NCI-H187 treated with DMSO at 0.1 percent for 48 hours (cell line): Measurements from ENCODE around the gene BLACAT1.
A peak's percentile ranks its signal among the peaks of the same experiment; 100 is the strongest.
"Not testable (repeated sequence)": the region's sequence is repeated elsewhere in the genome, so short reads cannot be mapped to it uniquely, and the experiment has no call there.

Experiments used
- DNase-seq: peaks from one replicate; lab custom pipeline; 2025; lab: John Stamatoyannopoulos, UW

Gene BLACAT1

DNA sequence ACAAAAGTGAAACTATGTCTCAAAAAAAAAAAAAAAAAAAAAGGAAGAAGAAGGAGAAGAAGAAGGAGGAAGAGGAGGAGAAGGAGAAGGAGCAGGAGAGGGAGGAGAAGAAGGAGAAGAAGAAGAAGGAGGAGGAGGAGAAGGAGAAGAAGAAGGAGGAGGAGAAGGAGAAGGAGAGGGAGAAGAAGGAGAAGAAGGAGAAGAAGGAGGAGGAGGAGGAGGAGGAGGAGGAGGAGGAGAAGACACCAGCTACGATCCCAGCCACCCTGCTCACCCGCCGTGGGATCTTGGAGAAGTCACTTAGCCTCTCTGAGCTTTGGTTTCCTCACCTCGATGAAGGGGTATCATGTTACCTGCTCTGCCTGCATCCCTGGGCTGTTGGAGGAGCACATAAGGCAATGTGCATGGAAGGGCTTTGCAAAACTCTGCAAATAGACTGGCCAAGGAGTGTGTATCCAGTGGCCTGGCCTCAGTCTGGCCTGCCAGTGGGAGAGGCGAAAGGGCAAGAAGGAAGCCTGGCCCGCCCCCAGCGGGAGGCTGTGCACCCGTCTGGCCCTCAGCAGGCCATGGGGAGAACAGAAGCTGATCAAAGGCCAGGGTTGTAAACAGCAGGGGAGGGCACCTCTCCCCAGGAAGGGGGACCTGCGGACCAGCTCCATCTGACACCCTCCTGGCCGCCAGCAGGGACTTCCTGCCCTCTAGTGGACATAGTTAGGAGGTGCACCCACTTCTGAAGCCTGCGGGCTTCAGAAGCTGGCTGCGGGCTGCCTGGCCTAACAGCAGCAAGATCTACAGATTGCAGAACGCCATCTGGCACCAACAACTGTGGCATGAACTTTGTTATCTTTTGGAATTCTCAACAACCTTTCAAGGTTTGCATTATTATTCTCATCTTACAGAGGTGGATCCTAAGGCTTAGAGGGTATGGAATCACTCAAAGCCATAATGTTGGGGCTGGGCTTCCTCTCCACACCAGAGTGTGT, 29.4 kb upstream of the BLACAT1 start:
- peak; percentile 83 for DNase-seq

DNA sequence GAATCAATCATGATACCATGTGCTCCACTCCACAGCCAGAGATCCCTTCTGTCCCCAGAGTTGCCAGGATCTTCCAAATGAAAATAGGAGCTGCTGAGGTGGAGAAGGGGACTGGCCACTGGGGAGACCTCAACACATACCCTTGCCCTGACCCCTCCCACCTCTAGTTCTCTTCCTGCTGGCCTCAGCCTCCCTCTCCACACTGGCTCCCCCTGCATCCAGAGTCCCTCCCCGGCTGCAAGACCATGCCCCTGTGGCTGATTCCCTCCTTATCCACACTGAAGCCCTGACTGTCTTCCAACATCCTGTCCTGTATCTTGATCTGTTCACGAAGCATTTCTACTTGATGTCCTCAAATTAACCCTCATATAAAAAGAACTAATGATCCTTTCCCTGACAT, 27.5 kb upstream of the BLACAT1 start:
- DNase-seq: no peak

DNA sequence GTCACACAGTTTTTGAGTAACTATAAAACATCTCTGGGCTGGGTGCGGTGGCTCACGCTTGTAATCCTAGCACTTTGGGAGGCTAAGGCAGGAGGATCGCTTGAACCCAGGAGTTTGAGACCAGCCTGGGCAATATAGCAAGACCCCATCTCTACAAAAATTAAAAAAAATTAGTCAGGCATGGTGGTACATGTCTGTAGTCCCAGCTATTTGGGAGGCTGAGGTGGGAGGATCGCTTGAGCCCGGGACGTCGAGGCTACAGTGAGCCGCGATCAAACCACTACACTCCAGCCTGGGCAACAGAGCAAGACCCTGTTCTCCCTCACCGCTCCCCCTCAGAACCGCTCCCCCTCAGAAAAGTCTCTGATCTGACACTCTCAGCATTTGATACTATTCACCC, 26.7 kb upstream of the BLACAT1 start:
- not testable (repeated sequence) for DNase-seq

DNA sequence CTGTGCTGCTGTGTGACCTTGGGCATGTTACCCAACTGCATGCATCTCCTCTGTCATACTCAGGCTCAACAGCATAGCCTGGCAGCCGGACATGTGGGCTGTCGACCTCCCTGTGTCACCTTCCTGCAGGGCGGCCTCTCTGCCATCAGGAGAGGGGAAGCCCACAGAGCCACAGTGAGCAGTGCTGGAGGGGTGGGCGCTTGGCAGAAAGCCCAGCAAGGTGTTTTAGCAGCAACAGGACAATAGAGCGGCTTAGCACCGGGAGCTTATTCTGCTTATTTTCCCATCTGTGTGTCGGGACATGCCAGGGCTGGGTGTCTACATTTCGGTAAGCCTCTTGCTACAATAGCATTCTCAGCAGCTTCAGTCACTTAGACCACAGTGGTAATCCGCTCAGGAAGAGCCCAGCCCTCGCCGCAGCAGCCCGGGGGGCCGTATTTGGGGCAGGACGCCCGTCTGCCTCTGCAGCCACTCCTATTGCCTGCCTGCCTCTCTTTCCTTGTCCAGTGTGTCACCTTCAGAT, 25.8 kb upstream of the BLACAT1 start:
- DNase-seq: no peak

DNA sequence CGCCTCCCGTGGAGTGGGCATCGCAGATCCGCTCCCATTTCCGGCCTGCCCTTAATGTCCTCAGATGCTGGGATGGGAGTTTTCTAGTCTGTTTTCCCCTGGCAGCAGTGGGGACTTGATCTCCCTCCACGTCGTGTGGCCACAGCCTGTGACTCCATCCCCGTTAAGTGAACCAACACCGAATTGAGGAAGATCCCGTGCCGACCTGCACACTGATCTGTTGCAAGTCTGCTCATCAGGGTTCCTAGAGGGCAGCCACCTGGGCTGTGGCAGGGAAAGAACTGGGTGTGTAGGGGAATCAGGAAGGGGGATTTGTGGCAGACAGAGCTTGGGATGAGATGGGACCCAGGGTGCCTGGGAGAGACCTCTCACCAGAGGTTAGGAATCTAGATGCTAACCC, 25.4 kb upstream of the BLACAT1 start:
- DNase-seq: no peak

DNA sequence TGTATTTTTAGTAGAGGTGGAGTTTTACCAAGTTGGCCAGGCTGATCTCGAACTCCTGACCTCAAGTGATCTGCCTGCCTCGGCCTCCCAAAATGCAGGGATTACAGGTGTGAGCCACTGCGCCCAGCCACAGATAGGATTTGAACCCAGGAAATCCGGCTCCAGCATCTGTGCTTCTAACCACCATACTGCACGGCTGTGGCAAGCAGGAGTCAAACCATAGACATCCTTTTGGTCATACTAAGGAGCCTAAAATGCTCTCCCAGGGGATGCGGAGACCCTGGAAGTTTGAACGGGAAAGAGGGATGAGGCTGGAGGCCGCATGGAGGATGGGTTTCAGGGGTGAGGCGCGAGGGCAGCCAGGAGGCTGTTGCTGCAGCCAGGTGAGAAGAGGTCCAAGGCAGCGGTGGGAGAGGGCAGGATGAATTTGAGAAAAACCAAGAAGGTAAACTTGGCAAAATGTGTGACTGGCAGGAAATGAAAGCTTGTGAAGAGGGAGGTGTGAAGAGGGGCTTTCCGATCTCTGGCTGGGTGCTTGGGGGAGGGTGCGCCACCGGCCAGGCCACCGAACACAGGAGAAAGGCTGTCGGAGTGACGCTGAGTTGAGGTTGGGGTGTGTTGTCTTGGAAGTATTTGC, 24.6 kb upstream of the BLACAT1 start:
- no peak for DNase-seq

DNA sequence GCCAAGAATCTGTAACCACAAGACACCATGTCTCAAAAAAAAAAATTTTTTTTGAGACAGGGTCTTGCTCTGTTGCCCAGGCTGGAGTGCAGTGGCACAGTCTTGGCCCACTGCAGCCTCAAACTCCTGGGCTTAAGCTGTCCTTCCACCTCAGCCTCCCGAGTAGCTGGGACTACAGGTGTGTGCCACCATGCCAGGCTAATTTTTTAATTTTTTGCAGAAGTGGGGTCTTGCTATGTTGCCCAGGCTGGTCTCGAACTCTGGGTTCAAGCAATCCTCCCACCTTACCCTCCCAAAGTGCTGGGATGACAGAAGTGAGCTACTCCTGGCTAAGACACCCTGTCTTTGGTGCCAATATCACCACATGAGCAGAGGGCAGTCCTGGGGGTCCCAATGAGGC, 23.1 kb upstream of the BLACAT1 start:
- DNase-seq: not testable (repeated sequence)

DNA sequence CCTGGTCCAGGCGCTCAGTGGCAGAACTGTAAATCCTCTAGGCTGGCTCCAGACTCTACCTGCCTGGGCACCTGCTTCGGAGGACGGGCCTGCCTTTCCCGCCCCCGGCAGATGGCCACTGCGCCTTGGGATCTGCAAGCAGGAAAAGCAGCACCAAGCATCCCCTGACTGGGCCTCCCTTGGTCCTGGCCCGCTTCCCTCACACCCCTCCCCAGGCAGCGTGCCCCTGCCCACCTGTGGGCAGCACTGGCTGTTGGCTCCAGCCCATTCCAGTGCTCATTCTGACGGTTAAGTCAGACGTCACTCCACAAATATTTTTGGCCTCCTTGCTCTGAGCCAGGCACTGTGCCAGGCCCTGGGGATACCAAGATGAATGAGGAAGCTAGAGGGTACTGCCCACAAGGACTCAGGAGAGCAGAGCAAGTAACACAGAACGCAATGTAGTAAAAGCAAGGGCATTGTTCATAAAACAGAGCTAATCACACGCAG, 22.0 kb upstream of the BLACAT1 start:
- no peak for DNase-seq

DNA sequence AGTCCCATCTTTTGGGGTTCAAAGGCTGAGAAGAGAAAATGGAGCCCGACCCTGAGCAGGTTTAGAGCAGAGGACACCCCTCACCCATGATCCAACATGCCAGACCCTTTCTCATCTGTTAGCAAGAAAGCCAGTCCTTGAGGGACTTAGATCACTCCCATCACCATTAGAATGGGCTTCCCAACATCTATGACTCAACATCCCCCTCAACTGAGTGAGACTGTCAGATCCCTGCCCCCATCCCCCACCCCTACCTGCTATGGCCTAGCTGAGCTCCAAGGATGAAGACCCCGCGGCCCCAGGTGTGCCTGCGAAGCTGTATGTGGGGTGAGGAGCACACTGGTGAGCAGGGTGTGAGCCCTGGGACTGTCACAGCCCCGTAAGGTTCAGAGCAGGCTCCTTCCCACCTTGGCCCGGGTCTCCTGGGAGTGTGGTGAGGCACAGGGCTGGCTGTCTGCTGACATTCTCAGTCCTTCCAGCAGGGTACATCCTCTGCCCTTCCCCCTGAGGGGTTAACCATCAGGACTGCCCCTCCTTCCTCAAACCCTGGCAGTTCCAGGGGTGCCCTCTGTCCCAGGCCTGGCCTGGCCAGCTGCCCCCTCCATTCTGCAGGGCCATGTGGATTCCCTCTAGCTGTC, 21.4 kb upstream of the BLACAT1 start:
- no peak for DNase-seq

DNA sequence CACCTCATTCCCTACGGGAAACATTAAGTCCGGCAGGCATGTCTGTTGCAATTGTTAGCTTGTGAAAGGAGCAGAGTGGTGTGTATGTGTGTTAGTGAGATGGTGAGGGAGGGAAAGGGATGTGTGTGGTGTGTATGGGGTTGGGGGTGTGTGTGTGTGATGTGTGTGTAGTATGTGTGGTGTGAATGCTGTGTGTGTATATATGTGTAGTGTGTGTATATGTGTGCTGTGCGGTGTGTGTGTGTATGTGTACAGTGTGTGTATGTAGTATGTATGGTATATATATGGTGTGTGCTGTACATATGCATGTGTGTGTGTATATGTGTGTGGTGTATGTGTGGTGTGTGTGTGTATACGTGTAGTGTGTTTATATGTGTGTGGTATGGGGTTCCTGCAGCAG, 20.8 kb upstream of the BLACAT1 start:
- no peak for DNase-seq

DNA sequence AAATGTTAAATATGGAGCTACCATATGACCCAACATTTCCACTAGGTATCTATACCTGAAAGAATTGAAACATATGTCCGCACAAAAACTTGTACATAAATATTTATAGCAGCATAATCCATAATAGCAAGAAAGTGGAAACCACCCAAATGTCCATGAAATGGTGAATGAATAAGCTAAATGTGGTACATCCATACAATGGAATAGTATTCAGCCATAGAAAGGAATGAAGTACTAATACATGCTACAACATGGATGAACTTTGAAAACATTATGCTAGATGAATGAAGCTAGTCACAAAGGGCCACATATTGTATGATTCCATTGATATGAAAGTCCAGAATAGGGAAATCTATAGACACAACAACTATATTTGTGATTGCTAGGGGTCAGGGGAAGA, 20.0 kb upstream of the BLACAT1 start:
- DNase-seq: no peak

DNA sequence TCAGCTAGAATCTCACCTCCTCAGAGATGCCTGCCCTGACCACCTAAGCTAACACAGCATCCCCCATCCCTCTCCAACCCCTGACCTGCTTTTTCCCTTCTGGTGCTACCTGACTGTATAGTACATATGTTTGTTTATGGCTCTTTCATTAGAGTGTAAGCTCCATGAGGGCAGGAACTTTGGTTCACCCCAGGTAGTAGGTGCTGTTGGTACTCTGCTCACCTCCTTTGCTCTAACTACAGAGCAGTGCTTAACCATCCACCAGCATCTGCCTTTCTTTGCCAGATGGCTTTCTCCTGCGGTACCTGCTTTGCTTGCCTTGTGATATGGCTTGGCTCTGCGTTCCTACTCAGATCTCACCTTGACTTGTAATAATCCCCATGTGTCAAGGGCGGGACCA, 18.7 kb upstream of the BLACAT1 start:
- no peak for DNase-seq

DNA sequence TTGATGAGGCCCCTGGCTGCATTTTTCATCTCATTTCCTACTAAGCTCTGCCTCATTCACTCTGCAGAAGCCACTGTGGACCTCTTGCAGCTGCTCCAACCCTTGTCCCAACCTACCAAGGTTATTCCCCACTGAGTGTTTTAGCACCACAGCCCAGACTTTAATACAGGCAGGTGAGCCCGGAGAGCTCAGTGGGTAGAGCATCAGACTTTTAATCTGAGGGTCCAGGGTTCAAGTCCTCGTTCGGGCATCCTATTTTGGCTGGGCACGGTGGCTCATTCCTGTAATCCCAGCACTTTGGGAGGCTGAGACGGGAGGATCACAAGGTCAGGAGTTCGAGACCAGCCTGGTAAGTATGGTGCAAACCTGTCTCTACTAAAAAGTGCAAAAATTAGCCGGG, 18.1 kb upstream of the BLACAT1 start:
- DNase-seq: no peak

DNA sequence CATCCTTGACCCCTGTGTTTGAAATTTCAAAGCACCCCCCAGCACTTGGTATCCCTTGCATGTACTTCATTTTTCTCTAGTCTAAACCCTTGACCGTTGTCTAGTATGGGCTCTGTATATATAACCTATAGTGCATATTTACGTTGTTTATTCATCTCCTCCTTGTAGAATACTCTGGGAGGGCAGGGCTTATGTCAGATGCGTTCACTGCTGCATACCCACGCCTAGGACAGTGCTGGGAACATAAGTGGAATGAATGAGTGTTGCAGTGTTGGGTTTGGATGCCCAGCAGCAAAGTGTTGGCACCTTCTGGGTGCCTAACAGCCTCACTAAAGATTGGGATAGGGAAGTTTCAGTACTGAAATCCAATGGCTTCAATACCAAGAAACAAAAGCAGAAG, 17.6 kb upstream of the BLACAT1 start:
- no peak for DNase-seq

DNA sequence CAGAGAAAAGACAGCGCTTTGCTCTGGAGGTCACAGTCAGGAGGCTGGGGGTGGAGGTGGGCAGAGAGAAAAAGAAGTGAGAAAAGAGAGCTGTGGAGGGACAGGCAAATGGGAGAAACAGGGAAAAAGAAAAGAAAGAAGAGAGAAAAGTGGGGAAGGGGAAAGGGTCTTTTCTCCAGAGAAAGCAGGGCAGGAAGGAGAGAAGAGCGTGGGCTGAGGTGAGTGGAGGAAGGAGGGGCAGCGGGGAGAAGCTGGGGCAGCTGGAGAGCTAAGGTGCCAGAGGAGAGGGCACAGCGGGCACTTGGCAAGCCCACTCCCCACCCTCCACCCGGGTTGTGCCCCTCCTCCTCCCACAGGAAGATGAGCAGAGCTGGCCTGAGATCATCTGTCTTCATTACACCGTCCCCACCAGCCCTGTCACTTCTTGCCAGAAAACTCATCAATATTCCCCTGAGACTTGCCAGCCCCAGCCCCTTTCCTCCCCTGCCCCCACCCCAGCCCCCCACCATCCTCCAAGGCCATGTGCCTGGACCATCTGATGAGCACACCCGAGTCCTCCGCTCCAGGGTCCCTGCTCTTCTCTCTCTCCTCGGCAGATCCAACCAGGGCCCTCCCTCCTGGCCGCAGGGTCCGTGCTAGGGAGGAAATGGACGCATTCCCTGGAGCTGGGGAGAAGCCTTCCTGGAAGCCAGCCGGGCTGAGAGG, 17.0 kb upstream of the BLACAT1 start:
- no peak for DNase-seq

DNA sequence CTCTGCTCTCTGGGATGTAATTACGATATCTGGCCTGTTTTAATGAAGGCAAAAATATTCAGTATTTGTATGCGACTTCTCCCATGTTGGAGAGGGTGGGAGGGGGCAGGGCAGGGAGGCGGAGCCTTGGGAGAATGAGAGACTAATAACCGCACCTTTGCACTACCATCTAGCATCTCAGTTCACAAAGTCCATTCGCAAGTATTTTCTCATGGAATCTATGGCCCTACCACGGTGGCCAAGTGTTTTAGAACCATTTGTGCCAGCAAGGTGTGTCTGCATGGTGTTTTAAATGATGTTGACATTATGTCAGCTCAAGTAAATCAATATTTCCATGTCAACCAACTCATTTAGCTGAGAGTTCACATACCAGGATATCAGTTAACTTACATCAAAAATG, 14.3 kb upstream of the BLACAT1 start:
- DNase-seq: no peak

DNA sequence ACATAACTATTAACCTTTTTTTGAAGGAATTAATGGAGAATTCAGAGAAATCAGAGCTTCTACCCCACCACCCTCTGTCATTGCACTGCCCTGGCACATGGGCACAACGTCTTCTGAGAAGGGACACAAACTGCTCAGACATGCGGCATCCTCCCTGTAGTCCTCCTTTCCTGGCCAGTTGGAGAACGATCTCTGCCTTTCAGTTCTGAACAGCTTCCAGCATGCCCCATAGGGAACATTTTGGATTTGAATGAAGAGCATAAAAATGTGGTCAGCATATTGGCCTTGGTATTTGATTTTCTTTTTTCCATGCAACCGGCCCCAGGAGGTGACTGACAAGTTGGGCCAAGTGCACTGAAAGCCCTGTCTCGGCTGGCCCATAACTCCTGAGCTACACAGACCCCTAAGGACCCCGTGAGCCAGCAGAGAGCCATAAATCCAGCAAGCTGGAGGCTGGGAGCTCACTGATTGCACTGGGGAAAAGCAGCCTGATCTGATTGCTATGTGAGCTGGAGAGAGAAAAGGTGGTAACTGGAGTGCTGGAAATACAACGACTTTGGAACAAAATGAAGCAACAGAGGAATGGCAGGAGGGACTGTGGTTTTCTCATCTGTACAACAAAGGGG, 10.9 kb upstream of the BLACAT1 start:
- no peak for DNase-seq

DNA sequence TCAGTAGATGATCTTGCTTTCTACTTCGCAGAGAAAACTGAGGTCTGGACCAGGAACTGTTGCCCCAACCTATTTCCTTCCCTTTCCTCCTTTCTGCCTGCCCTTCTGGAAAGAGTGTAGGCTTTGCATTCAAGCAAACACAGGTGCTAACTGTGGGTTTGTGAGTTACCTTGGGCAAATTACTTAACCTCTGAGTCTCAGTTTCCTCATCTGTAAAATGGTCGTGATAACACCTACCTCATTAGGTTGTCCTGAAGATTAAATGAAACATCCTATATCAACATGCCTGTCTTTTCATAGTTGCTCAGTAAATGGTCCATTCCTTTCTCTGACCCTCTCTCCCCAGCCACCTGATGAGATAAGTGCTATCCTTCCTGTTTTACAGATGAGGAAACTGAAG, 9.5 kb upstream of the BLACAT1 start:
- no peak for DNase-seq

DNA sequence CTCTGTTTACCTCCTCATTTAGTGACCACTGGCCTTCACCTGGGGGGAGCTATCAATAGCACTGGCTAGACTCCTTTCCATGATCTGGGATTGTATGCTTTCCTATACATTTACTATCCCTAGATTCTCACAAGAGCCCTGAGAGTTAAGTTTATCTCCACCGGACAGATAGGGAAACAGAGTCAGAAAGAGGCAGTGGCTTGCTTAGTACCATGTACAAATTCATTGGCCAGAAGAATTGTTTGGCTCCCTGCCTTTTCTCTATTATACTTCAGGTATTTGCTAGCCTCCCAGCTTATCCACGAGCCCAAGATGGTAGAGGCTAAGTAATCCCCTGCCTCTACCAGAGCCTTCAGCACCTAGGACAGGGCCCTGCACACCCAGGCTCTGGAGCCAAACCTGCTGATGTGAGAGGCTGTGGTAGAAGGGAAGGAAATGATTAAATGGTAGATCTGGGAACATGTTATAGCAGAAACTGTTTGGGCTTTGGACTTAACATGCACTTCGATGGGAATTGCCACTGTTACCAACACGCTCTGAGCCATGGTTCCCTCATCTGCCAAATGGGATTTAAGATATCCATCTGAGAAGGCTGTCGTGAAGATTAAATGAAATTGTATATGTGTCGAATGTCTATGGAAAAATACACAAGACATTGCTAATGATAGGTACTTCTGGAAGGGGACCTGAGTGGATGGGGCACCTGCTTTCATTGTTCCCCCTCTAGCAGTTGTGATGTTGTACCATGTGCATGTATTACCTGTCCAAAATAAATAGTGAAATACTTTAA, 3.1 kb upstream of the BLACAT1 start:
- DNase-seq: no peak

DNA sequence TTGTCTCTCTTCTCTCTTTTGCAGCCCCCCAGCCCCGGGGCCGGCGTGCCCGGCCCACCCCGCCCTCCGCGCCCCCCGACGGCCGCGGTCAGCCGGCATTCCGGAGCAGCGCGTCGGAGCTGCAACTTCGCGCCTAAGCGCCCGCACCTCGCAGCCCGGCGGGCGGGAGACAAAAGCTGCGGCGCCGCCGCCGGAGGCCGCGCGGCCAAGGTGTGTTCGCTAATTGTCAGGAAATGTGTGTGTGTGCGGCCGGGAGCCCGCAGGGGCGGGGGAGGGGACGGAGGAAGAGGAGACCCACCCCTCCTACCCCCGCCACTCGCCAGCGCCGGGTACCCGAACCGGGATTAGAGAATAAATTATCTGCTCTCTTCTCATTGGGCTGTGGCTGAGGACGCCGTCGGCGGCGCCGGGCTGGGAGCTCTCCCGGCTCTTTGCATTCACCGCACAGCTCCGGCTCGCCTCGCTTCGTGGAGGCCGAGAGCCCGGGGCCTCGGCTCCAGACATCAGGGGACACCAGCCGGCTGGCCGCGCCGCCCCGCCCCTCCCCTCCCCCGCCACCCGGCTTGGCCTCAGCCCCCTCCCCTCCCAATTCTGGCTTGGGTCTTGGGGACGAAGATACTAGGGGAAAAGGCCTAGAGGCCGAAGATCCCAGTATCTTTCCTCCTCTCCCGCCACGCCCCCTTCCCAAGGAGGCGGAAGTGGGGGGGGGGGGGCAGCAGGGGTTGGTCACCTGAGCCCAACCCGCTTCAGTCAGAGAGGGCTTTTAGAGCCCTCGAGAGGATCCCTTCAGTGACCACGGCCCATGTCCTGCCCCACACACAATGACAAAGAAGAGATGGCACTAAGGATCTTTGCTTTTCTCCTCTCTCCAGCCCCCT, 1.3 kb upstream of the BLACAT1 start:
- peak; percentile 74 for DNase-seq
